CD4-positive, CD25-positive, alpha-beta regulatory T cell (primary cell): ENCODE results near the gene AGTRAP. TPM values are rescaled to one million over a fixed set of nuclear protein-coding genes. Genes with fewer than 3 reads are reported as not detected.

Experiments used
- ATAC-seq, 2 donors: fragments of 150-1000 bp; cut with Tn5 transposase; one replicate each; pipeline ENCODE4 v1.10.0; 2021; ENCODE audit warnings: low read depth in 2 of 2, moderate number of reproducible peaks in 2 of 2, moderate library complexity in 1 of 2
- DNase-seq, 3 donors: peaks; one replicate each; pipeline versions ENCODE4 v3.0.0 to v3.0.0-alpha.2; 2012 to 2022; ENCODE audit warnings: mixed read lengths in 1 of 3
- H3K27ac ChIP-seq: one replicate; pipeline ENCODE4 v1.7.0; 2013; ENCODE audit warnings: mild to moderate bottlenecking, low read length; ENCODE audit not compliant: insufficient read depth, poor library complexity, severe bottlenecking
- H3K27me3 ChIP-seq: one replicate; pipeline ENCODE4 v1.7.0; 2013; ENCODE audit warnings: low read length; ENCODE audit not compliant: control insufficient read depth, insufficient read depth
- H3K36me3 ChIP-seq: one replicate; pipeline ENCODE4 v1.7.0; 2013; ENCODE audit warnings: mild to moderate bottlenecking, low read length, moderate library complexity; ENCODE audit not compliant: control insufficient read depth, insufficient read depth
- H3K4me1 ChIP-seq: 2 replicates; pipeline ENCODE4 v1.7.0; 2013; ENCODE audit warnings: mild to moderate bottlenecking, low read length; ENCODE audit not compliant: insufficient read depth, control insufficient read depth, poor library complexity, severe bottlenecking
- H3K4me3 ChIP-seq: one replicate; pipeline ENCODE4 v1.7.0; 2013; ENCODE audit warnings: low read depth, mild to moderate bottlenecking, low read length, moderate library complexity
- H3K9me3 ChIP-seq, 2 experiments: 1 replicate in 1 of 2; 2 replicates in 1 of 2; pipeline ENCODE4 v1.7.0; 2013; ENCODE audit warnings: low read length in 2 of 2, mild to moderate bottlenecking in 1 of 2, moderate library complexity in 1 of 2; ENCODE audit not compliant: control insufficient read depth in 2 of 2
- H3K27ac Mint-ChIP-seq, 3 donors: one replicate each; pipeline ENCODE4 v1.8.0; 2020 to 2022; ENCODE audit warnings: mild to moderate bottlenecking in 3 of 3, mixed read lengths in 3 of 3, moderate library complexity in 2 of 3
- H3K27me3 Mint-ChIP-seq: one replicate; pipeline ENCODE4 v1.8.0; 2022; ENCODE audit warnings: mild to moderate bottlenecking, mixed read lengths
- H3K36me3 Mint-ChIP-seq: one replicate; pipeline ENCODE4 v1.8.0; 2020; ENCODE audit warnings: mixed read lengths
- H3K4me1 Mint-ChIP-seq, 4 donors: one replicate each; pipeline ENCODE4 v1.8.0; 2020 to 2022; ENCODE audit warnings: mixed read lengths in 4 of 4, mild to moderate bottlenecking in 1 of 4
- H3K4me3 Mint-ChIP-seq, 4 donors: one replicate each; pipeline ENCODE4 v1.8.0; 2020 to 2022; ENCODE audit warnings: mild to moderate bottlenecking in 4 of 4, mixed read lengths in 4 of 4, moderate library complexity in 3 of 4
- H3K9me3 Mint-ChIP-seq, 7 donors: one replicate each; pipeline ENCODE4 v1.8.0; 2020 to 2022; ENCODE audit warnings: mixed read lengths in 7 of 7, mild to moderate bottlenecking in 3 of 7, moderate library complexity in 2 of 7
- polyA plus RNA-seq, 4 donors: library from polyadenylated mRNA; unstranded; fragments of 300-500 nt; fragmentation: Illumina TruSeq; gene quantifications; one replicate each; pipeline ENCODE4 v1.2.3, GENCODE V29; 2021
- total RNA-seq: library from RNA; stranded (reverse); gene quantifications from one replicate; pipeline ENCODE4 v1.2.3, GENCODE V29; 2022

AGTRAP gene
- total and polyA plus RNA-seq, 5 donors from 2014 or later = 25.2 to 113 (median 65.2) TPM

- Mint-ChIP-seq H3K36me3 (peaks cover 18% of the 10 kb centered on the region), H3K27me3 (no peaks in the 10 kb centered on the region), H3K9me3 (no peaks in the 10 kb centered on the region), H3K4me3 (peak overlapping the region in 1 of 4 donors; percentile 83), H3K4me1 (peaks cover 0 to 15% (median 8%) of the 10 kb centered on the region in 4 donors), H3K27ac (peak overlapping the region in 2 of 3 donors; percentile 14 to 67)
- Histone ChIP-seq H3K27ac (no peak overlapping the region), H3K36me3 (peaks cover 16% of the 10 kb centered on the region), H3K4me3 (no peak overlapping the region), H3K9me3 (no peaks in the 10 kb centered on the region), H3K4me1 (peaks cover 6% of the 10 kb centered on the region), H3K27me3 (no peaks in the 10 kb centered on the region)
- ATAC-seq = no peak
- DNase-seq = peak in 1 of 3 donors; percentile 28
Measured at GRCh38 chr1:11748294-11749202, 12.6 kb downstream of the AGTRAP start.

DNA sequence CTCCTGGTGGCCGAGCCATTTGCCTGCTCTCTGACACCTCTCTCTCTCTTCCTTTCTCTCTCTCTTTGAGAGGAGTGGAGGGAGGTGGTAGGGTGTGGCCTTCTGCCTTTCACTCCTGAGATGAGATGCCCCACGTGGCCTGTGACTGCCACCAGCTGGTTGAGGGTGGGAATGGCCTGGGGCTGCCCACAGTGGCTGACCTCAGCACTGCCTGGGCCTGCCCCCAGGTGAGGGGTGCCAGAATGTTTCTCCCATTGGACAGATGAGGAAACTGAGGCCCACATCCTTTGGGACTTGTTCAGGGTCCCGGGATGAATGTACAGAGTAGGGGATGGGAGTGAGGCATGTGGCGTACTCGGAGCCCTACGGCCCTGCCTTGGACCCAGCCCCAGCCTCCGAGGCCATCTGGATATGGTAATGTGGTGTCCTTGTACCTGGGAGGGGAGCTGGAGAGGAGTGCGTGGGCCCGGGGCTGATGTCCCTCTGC, 13.3 kb downstream of the AGTRAP start:
- DNase-seq = peak; percentile 30 to 75 (median 46)
- Histone ChIP-seq H3K27me3 (no peaks in the 10 kb centered on the region), H3K4me3 (no peak overlapping the region), H3K4me1 (peaks cover 6% of the 10 kb centered on the region), H3K36me3 (peaks cover 16% of the 10 kb centered on the region), H3K27ac (no peak overlapping the region), H3K9me3 (no peaks in the 10 kb centered on the region)
- Mint-ChIP-seq H3K4me3 (peak overlapping the region in 1 of 4 donors; percentile 83), H3K9me3 (no peaks in the 10 kb centered on the region), H3K27ac (peak overlapping the region in 2 of 3 donors; percentile 14 to 67), H3K27me3 (no peaks in the 10 kb centered on the region), H3K4me1 (peaks cover 0 to 15% (median 8%) of the 10 kb centered on the region in 4 donors), H3K36me3 (peaks cover 18% of the 10 kb centered on the region)
- ATAC-seq = peak; percentile 73 to 82

GRCh38 chr1:11749996-11750395, 14.1 kb downstream of the AGTRAP start:
- H3K27ac Mint-ChIP-seq = no peak overlapping the region
- peaks cover 16% of the 10 kb centered on the region for H3K36me3 ChIP-seq

GRCh38 chr1:11751087-11751486, 15.2 kb downstream of the AGTRAP start:
- H3K27ac Mint-ChIP-seq = no peak overlapping the region
- H3K9me3 Mint-ChIP-seq = no peaks in the 10 kb centered on the region
- Histone ChIP-seq H3K4me3 (no peak overlapping the region), H3K9me3 (no peaks in the 10 kb centered on the region), H3K36me3 (peaks cover 11% of the 10 kb centered on the region), H3K27me3 (no peaks in the 10 kb centered on the region), H3K27ac (no peak overlapping the region), H3K4me1 (peaks cover 6% of the 10 kb centered on the region)
- no peak overlapping the region for H3K4me3 Mint-ChIP-seq
- DNase-seq = no peak
- H3K4me1 Mint-ChIP-seq = peaks cover 0 to 11% (median 7%) of the 10 kb centered on the region in 4 donors
- H3K27me3 Mint-ChIP-seq = peaks cover 4% of the 10 kb centered on the region
- H3K36me3 Mint-ChIP-seq = peaks cover 13% of the 10 kb centered on the region
- ATAC-seq = no peak

More at GRCh38 chr1:11749996-11750395, 14.1 kb downstream of the AGTRAP start:
- H3K36me3 Mint-ChIP-seq = peaks cover 18% of the 10 kb centered on the region
- no peak overlapping the region for H3K27ac ChIP-seq
- peaks cover 4% of the 10 kb centered on the region for H3K27me3 Mint-ChIP-seq
- no peaks in the 10 kb centered on the region for H3K27me3 ChIP-seq
- H3K4me3 Mint-ChIP-seq = no peak overlapping the region
- H3K9me3 Mint-ChIP-seq = no peaks in the 10 kb centered on the region
- no peak overlapping the region for H3K4me3 ChIP-seq
- no peaks in the 10 kb centered on the region for H3K9me3 ChIP-seq
- DNase-seq (no peak), ATAC-seq (no peak)
- peaks cover 0 to 15% (median 7%) of the 10 kb centered on the region in 4 donors for H3K4me1 Mint-ChIP-seq
- peaks cover 6% of the 10 kb centered on the region for H3K4me1 ChIP-seq

GRCh38 chr1:11752359-11753088, 16.6 kb downstream of the AGTRAP start:
- Histone ChIP-seq H3K4me3 (no peak overlapping the region), H3K27me3 (no peaks in the 10 kb centered on the region), H3K4me1 (peaks cover 6% of the 10 kb centered on the region), H3K36me3 (peaks cover 6% of the 10 kb centered on the region), H3K9me3 (no peaks in the 10 kb centered on the region), H3K27ac (no peak overlapping the region)
- peaks cover 0 to 7% (median 6%) of the 10 kb centered on the region in 4 donors for H3K4me1 Mint-ChIP-seq
- H3K9me3 Mint-ChIP-seq = no peaks in the 10 kb centered on the region
- H3K4me3 Mint-ChIP-seq = no peak overlapping the region
- peaks cover 4% of the 10 kb centered on the region for H3K36me3 Mint-ChIP-seq
- H3K27ac Mint-ChIP-seq = peak overlapping the region; percentile 36 to 69 (median 58)
- peaks cover 4% of the 10 kb centered on the region for H3K27me3 Mint-ChIP-seq
- DNase-seq (no peak), ATAC-seq (no peak)

DNA sequence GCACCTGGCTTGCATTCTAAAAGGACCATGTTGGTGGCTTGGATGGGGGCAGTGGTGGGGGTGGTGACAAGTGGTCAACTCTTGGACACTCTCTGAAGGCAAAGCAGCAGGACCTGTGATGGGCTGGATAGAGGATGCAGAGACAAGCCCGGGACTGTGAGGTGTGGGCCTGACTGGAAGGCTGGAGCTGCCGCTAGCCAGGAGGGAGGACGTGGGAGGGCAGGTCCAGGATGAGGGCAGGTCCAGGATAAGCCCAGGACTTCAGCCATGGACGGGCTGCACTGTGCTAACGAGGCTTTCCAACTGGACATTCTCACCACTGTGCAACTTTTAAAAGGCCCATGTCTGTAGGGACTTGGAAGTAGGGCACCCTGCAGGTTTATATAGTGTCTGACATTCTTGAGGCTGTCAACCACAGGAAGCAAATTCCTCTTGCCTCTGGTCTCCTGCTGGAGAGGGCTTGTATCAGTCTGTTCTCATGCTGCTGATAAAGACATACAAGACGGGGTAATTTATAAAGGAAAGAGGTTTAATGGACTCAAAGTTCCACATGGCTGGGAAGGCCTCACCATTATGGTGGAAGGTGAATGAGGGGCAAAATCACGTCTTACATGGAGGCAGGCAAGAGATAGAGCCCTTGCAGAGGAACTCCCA, 17.7 kb downstream of the AGTRAP start:
- peaks cover 11% of the 10 kb centered on the region for H3K27me3 Mint-ChIP-seq
- Histone ChIP-seq H3K9me3 (no peaks in the 10 kb centered on the region), H3K4me3 (no peak overlapping the region), H3K4me1 (peaks cover 5% of the 10 kb centered on the region), H3K36me3 (peaks cover 3% of the 10 kb centered on the region), H3K27ac (no peak overlapping the region), H3K27me3 (no peaks in the 10 kb centered on the region)
- DNase-seq (no peak), ATAC-seq (no peak)
- no peak overlapping the region for H3K4me3 Mint-ChIP-seq
- H3K9me3 Mint-ChIP-seq = no peaks in the 10 kb centered on the region
- H3K27ac Mint-ChIP-seq = peak overlapping the region; percentile 27 to 60 (median 59)
- H3K4me1 Mint-ChIP-seq = peaks cover 0 to 7% (median 6%) of the 10 kb centered on the region in 4 donors
- H3K36me3 Mint-ChIP-seq = peaks cover 4% of the 10 kb centered on the region

- H3K4me1 Mint-ChIP-seq = peaks cover 0 to 2% (median 0%) of the 10 kb centered on the region in 4 donors
- H3K9me3 ChIP-seq = no peaks in the 10 kb centered on the region
Measured at GRCh38 chr1:11757047-11757446, 21.1 kb downstream of the AGTRAP start.

More at GRCh38 chr1:11757047-11757446, 21.1 kb downstream of the AGTRAP start:
- Mint-ChIP-seq H3K27ac (no peak overlapping the region), H3K36me3 (no peaks in the 10 kb centered on the region), H3K9me3 (no peaks in the 10 kb centered on the region), H3K4me3 (no peak overlapping the region), H3K27me3 (peaks cover 32% of the 10 kb centered on the region)
- Histone ChIP-seq H3K27me3 (no peaks in the 10 kb centered on the region), H3K36me3 (no peaks in the 10 kb centered on the region), H3K4me3 (no peak overlapping the region), H3K27ac (no peak overlapping the region), H3K4me1 (peaks cover 4% of the 10 kb centered on the region)
- DNase-seq (no peak), ATAC-seq (no peak)
